OCI-LY3 (cell line): ENCODE results near the gene KLK7.
"Not testable (repeated sequence)": the region's sequence is repeated elsewhere in the genome, so short reads cannot be mapped to it uniquely, and the experiment has no call there.

Source experiments
- H2AFZ ChIP-seq: fragments of 200-600, 300-600 bp; shearing (Covaris generic); 2 replicates; pipeline ENCODE4 v1.6.0; 2014; ENCODE audit warnings: antibody characterized with exemption, low read depth, low read length
- H3K27ac ChIP-seq: fragments of 200-600, 300-600 bp; sonication (generic); 2 replicates; pipeline ENCODE4 v1.5.1; 2014; ENCODE audit warnings: mild to moderate bottlenecking, low read length, moderate library complexity, mixed read lengths
- H3K27me3 ChIP-seq: fragments of 200-600, 300-600 bp; sonication (generic); 2 replicates; pipeline ENCODE4 v1.6.1; 2014; ENCODE audit warnings: low read depth, low read length, mixed read lengths
- H3K36me3 ChIP-seq: fragments of 200-600, 300-600 bp; sonication (generic); replicated peaks from 2 replicates; pipeline ENCODE3; 2014; ENCODE audit warnings: low read depth, low read length, mixed read lengths
- H3K4me1 ChIP-seq: fragments of 300-600, 200-600 bp; sonication (generic); 2 replicates; pipeline ENCODE4 v1.6.1; 2014; ENCODE audit warnings: low read length, mixed read lengths
- H3K4me2 ChIP-seq: fragments of 200-600, 300-600 bp; sonication (generic); 2 replicates; pipeline ENCODE4 v1.6.1; 2014; ENCODE audit warnings: low read length, mixed read lengths
- H3K4me3 ChIP-seq: fragments of 300-600, 200-600 bp; sonication (generic); 2 replicates; pipeline ENCODE4 v1.5.1; 2014; ENCODE audit warnings: antibody characterized with exemption, mild to moderate bottlenecking, low read length, moderate library complexity
- H3K79me2 ChIP-seq: fragments of 300-600, 200-600 bp; shearing (Covaris generic); 2 replicates; pipeline ENCODE4 v1.6.1; 2014; ENCODE audit warnings: mild to moderate bottlenecking, low read length, mixed read lengths
- H3K9ac ChIP-seq: fragments of 300-600, 200-600 bp; shearing (Covaris generic); 2 replicates; pipeline ENCODE4 v1.6.0; 2014; ENCODE audit warnings: mild to moderate bottlenecking, low read length, moderate library complexity
- H3K9me3 ChIP-seq: fragments of 200-600, 300-600 bp; shearing (Covaris generic); 2 replicates; pipeline ENCODE4 v1.6.1; 2014; ENCODE audit warnings: low read length, mixed read lengths; ENCODE audit not compliant: insufficient read depth
- H4K20me1 ChIP-seq: fragments of 200-600, 300-600 bp; sonication (generic); 2 replicates; pipeline ENCODE4 v1.6.1; 2016; ENCODE audit warnings: low read length, mixed read lengths; ENCODE audit not compliant: insufficient read depth
- CTCF ChIP-seq: fragments of 200-600, 300-600 bp; sonication (generic); IDR thresholded peaks from 2 replicates; pipeline ENCODE4 v1.5.1; 2014; ENCODE audit warnings: antibody characterized with exemption, low read length, low read depth
- EZH2phosphoT487 ChIP-seq: fragments of 200-600 bp; shearing (Covaris generic); IDR thresholded peaks from 2 replicates; pipeline ENCODE4 v1.6.1; 2018; ENCODE audit warnings: antibody characterized with exemption, mixed run types, low read depth

The KLK7 gene

GRCh38 chr19:50974702-50975556 is 8.8 kb downstream of the KLK7 start:
- TF ChIP-seq CTCF (no peak), EZH2phosphoT487 (no peak)
- Histone ChIP-seq H2AFZ (no peak overlapping the region), H3K9me3 (no peaks in the 10 kb centered on the region), H3K4me1 (no peaks in the 10 kb centered on the region), H3K36me3 (no peaks in the 10 kb centered on the region), H3K27ac (no peak overlapping the region), H4K20me1 (no peaks in the 10 kb centered on the region), H3K79me2 (no peaks in the 10 kb centered on the region), H3K4me3 (no peak overlapping the region), H3K9ac (no peak overlapping the region), H3K4me2 (no peak overlapping the region), H3K27me3 (peaks cover 45% of the 10 kb centered on the region)

DNA sequence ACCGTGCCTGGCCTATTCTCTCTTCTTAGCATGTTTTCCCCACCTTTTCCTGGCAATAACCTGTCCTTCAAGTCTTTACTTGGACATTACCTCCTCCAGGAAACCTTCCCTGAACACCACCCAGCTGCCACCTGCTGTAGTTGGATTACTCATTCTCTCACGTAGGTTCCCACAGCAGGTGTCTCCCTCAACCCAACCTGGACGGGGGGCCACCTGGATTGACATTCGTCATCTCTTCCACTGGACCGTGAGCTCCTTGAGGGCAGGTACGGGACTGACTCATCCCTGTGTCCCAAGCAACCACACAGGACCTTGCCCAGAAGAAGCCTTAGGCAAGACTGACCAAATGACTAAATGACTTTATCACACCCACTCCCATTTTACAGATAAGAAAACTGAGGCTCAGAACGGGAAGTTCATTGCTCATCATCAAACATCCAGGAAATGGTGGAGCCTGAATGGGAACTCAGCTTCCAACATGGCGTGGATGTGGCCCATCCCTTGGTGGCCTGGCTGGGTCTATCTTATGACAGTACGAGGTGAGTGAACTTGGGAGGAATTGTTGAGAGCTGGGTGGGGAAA is 10.8 kb downstream of the KLK7 start:
- Histone ChIP-seq H4K20me1 (no peaks in the 10 kb centered on the region), H3K27ac (no peak overlapping the region), H3K27me3 (peaks cover 40% of the 10 kb centered on the region), H3K36me3 (no peaks in the 10 kb centered on the region), H3K9me3 (no peaks in the 10 kb centered on the region), H3K79me2 (no peaks in the 10 kb centered on the region), H3K4me3 (no peak overlapping the region), H2AFZ (no peak overlapping the region), H3K4me2 (no peak overlapping the region), H3K9ac (no peak overlapping the region), H3K4me1 (no peaks in the 10 kb centered on the region)
- no peak for TF ChIP-seq CTCF
- TF ChIP-seq EZH2phosphoT487 = no peak

- not testable (repeated sequence) for H2AFZ ChIP-seq, H3K4me3 ChIP-seq, H3K4me2 ChIP-seq, H3K79me2 ChIP-seq, H3K9me3 ChIP-seq, H3K4me1 ChIP-seq, H3K9ac ChIP-seq, H4K20me1 ChIP-seq, H3K36me3 ChIP-seq, H3K27ac ChIP-seq
- H3K27me3 ChIP-seq = peaks cover 18% of the 10 kb centered on the region
Measured at GRCh38 chr19:50969810-50970209, 13.9 kb downstream of the KLK7 start.

DNA sequence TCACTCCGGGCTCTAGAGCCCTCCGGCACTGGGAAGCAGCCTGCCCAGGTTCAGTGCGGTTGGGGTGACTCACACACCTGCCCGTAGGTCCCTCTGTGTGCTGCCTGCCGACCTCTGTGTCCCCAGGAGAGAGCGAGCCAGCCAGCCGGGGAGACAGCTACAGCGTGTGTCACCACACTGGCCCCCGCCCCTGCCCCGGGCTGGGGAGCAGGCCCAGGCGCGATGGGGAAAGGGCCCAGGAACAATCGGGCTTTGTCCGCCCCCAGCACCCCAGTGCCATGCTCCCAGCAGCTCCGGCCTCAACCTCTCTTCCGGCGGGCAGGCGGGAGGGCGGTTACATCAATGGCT is 14.3 kb downstream of the KLK7 start, which contains the start of gene KLK6:
KLK6 (minus strand) TSS at position 179 of the 348 bp plus-strand sequence. CDS start 1,487 bp downstream, outside the sequence.
- TF ChIP-seq CTCF (no peak), EZH2phosphoT487 (no peak)
- Histone ChIP-seq H4K20me1 (no peaks in the 10 kb centered on the region), H3K36me3 (no peaks in the 10 kb centered on the region), H3K4me2 (no peak within 1 kb of the TSS), H3K4me3 (no peak within 1 kb of the TSS), H3K27ac (no peak within 1 kb of the TSS), H2AFZ (no peak within 1 kb of the TSS), H3K27me3 (peaks cover 17% of the 10 kb centered on the region), H3K79me2 (no peaks in the 10 kb centered on the region), H3K9ac (no peak within 1 kb of the TSS), H3K9me3 (no peaks in the 10 kb centered on the region), H3K4me1 (no peaks in the 10 kb centered on the region)
